HG03175 (cell line): ENCODE measurements around the gene ALOXE3.
A peak's percentile ranks its signal among the peaks of the same experiment; 100 is the strongest.

Experiments
- ATAC-seq: cut with Tn5 transposase; IDR thresholded peaks from one replicate; pipeline ENCODE4 v1.9.1; 2021; ENCODE audit warnings: mild to moderate bottlenecking, moderate library complexity; ENCODE audit not compliant: unreplicated experiment

ALOXE3 gene

GRCh38 chr17:8154608-8155155, 36.4 kb upstream of the ALOXE3 start:
- no peak for ATAC-seq

GRCh38 chr17:8153957-8154607, 35.8 kb upstream of the ALOXE3 start:
- ATAC-seq: no peak

- ATAC-seq: no peak
Measured at GRCh38 chr17:8153525-8153956, 35.2 kb upstream of the ALOXE3 start.

GRCh38 chr17:8153031-8153451, 34.7 kb upstream of the ALOXE3 start:
- no peak for ATAC-seq

GRCh38 chr17:8152112-8152775, 33.9 kb upstream of the ALOXE3 start, which contains the start of gene PER1:
Gene PER1, minus strand, starts transcription at chr17:8152404. Its CDS starts 1,698 bp downstream, at chr17:8150706.
- no peak for ATAC-seq

- no peak for ATAC-seq
Measured at GRCh38 chr17:8151641-8152111, 33.4 kb upstream of the ALOXE3 start.

GRCh38 chr17:8151120-8151640, 32.9 kb upstream of the ALOXE3 start:
- peak; percentile 40 for ATAC-seq

- ATAC-seq: no peak
Measured at GRCh38 chr17:8150194-8151119, 32.1 kb upstream of the ALOXE3 start.

- no peak for ATAC-seq
Measured at GRCh38 chr17:8149419-8150193, 31.3 kb upstream of the ALOXE3 start.

GRCh38 chr17:8148560-8148959, 30.2 kb upstream of the ALOXE3 start:
- ATAC-seq: no peak

GRCh38 chr17:8147805-8148404, 29.6 kb upstream of the ALOXE3 start:
- ATAC-seq: no peak

GRCh38 chr17:8147141-8147804, 29.0 kb upstream of the ALOXE3 start:
- ATAC-seq: no peak

GRCh38 chr17:8146381-8147140, 28.2 kb upstream of the ALOXE3 start:
- no peak for ATAC-seq

- ATAC-seq: no peak
Measured at GRCh38 chr17:8145811-8146210, 27.5 kb upstream of the ALOXE3 start.

GRCh38 chr17:8144401-8145231, 26.3 kb upstream of the ALOXE3 start:
- ATAC-seq: no peak

GRCh38 chr17:8143581-8144400, 25.5 kb upstream of the ALOXE3 start:
- ATAC-seq: no peak
